GM18951 (cell line): ENCODE results near the gene TSPAN14.
"Not testable (repeated sequence)": the region's sequence is repeated elsewhere in the genome, so short reads cannot be mapped to it uniquely, and the experiment has no call there.

Source experiments
- POLR2A ChIP-seq: IDR thresholded peaks from 4 replicates; pipeline ENCODE4 v1.6.1; 2011; ENCODE audit warnings: mild to moderate bottlenecking; ENCODE audit not compliant: insufficient read length, insufficient read depth; ENCODE audit errors: extremely low read depth
- in situ Hi-C: fragments of 300-500 bp; cut with MboI; formaldehyde crosslinking; loops from one replicate; pipeline ENCODE4 v1.12.0; 2022; ENCODE audit warnings: low sequenced_read_pairs, mixed read lengths, inconsistent platforms; ENCODE audit not compliant: unreplicated experiment

The TSPAN14 gene

GRCh38 chr10:80535671-80536360, 81.7 kb downstream of the TSPAN14 start:
- in situ Hi-C loops: no loop called here
- peak; percentile 67 for TF ChIP-seq POLR2A

GRCh38 chr10:80536361-80536835, 82.3 kb downstream of the TSPAN14 start:
- in situ Hi-C loops: no loop called here
- no peak for TF ChIP-seq POLR2A

GRCh38 chr10:80537086-80537735, 83.1 kb downstream of the TSPAN14 start:
- in situ Hi-C loops: no loop called here
- no peak for TF ChIP-seq POLR2A

- TF ChIP-seq POLR2A: no peak
- in situ Hi-C loops: no loop called here
These were observed 83.8 kb downstream of the TSPAN14 start, which contains the start of gene SH2D4B for GRCh38 chr10:80537736-80538480. Gene SH2D4B (plus strand): TSS chr10:80537902. CDS start chr10:80538332, 430 bp downstream.

GRCh38 chr10:80538481-80539185, 84.5 kb downstream of the TSPAN14 start:
- TF ChIP-seq POLR2A: no peak
- in situ Hi-C loops: no loop called here

- no peak for TF ChIP-seq POLR2A
- in situ Hi-C loops: no loop called here
These were observed 85.4 kb downstream of the TSPAN14 start for GRCh38 chr10:80539421-80540031.

GRCh38 chr10:80540136-80540535, 86.0 kb downstream of the TSPAN14 start:
- no peak for TF ChIP-seq POLR2A
- in situ Hi-C loops: no loop called here

GRCh38 chr10:80540618-80540980, 86.5 kb downstream of the TSPAN14 start:
- in situ Hi-C loops: no loop called here
- TF ChIP-seq POLR2A: no peak

GRCh38 chr10:80540981-80541750, 87.1 kb downstream of the TSPAN14 start:
- no peak for TF ChIP-seq POLR2A
- in situ Hi-C loops: no loop called here

- in situ Hi-C loops: no loop called here
- no peak for TF ChIP-seq POLR2A
These were observed 87.9 kb downstream of the TSPAN14 start for GRCh38 chr10:80542053-80542452.

GRCh38 chr10:80542652-80543318, 88.7 kb downstream of the TSPAN14 start:
- in situ Hi-C loops: no loop called here
- no peak for TF ChIP-seq POLR2A

GRCh38 chr10:80543319-80543672, 89.2 kb downstream of the TSPAN14 start:
- in situ Hi-C loops: not testable (repeated sequence)
